Endothelial cell of umbilical vein (primary cell): Measurements from ENCODE around the gene ITGB3BP. TPM values are rescaled to one million over a fixed set of nuclear protein-coding genes. Genes with fewer than 3 reads are reported as not detected.

ENCODE experiments used
- BruUV-seq: library from RNA; stranded (reverse); fragments of 400-500 nt; replicated peaks from 2 replicates; lab custom pipeline; 2021; lab: Mats Ljungman, UMichigan
- CTCF ChIA-PET: fragments of 300-600, 350-600 bp; sonication (Branson Sonifier 250); formaldehyde crosslinking; loops from one replicate; lab custom pipeline; 2021; ENCODE audit warnings: antibody characterized with exemption, inconsistent platforms; lab: Charles Lee
- POLR2A ChIA-PET: fragments of 300-600, 350-600 bp; sonication (Branson Sonifier 250); formaldehyde crosslinking; loops from one replicate; lab custom pipeline; 2021; ENCODE audit warnings: antibody characterized with exemption, inconsistent platforms; lab: Charles Lee
- DNase-seq: peaks from one replicate; pipeline ENCODE4 v3.0.0-alpha.2; 2011; ENCODE audit warnings: low read depth, low spot score
- FAIRE-seq: peaks from 2 replicates; lab custom pipeline; 2011; peaks lifted over from hg19 to GRCh38; lab: Jason Lieb, UNC
- H2AFZ ChIP-seq: 2 replicates; pipeline ENCODE4 v1.6.0; 2012; ENCODE audit warnings: low read depth, low read length, control low read depth, inconsistent platforms
- H3K27ac ChIP-seq: 2 replicates; pipeline ENCODE4 v1.5.1; 2011; ENCODE audit warnings: low read depth, mild to moderate bottlenecking, control low read depth, low read length, moderate library complexity; ENCODE audit not compliant: insufficient read depth
- H3K27me3 ChIP-seq, 2 experiments: 2 replicates each; pipeline versions ENCODE4 v1.6.0 to v1.6.1; 2011; ENCODE audit warnings: low read length in 2 of 2, mixed read lengths in 1 of 2; ENCODE audit not compliant: control insufficient read depth in 2 of 2, insufficient read depth in 2 of 2
- H3K36me3 ChIP-seq, 2 experiments: 2 replicates in 1 of 2; 3 replicates in 1 of 2; pipeline ENCODE4 v1.5.1; 2011; ENCODE audit warnings: low read length in 2 of 2, mild to moderate bottlenecking in 1 of 2, moderate library complexity in 1 of 2; ENCODE audit not compliant: control insufficient read depth in 2 of 2, insufficient read depth in 2 of 2; ENCODE audit errors: extremely low read depth in 1 of 2
- H3K4me1 ChIP-seq: 3 replicates; pipeline ENCODE4 v1.5.1; 2011; ENCODE audit warnings: mild to moderate bottlenecking, low read length; ENCODE audit not compliant: control insufficient read depth, insufficient read depth; ENCODE audit errors: extremely low read depth
- H3K4me2 ChIP-seq: 2 replicates; pipeline ENCODE4 v1.6.1; 2011; ENCODE audit warnings: low read length, control low read depth, mixed read lengths; ENCODE audit not compliant: insufficient read depth
- H3K4me3 ChIP-seq, 3 experiments: fragments of 200-600 bp in 1 of 3; sonication (generic), shearing (Covaris generic) in 1 of 3; replicated peaks in 1 of 3; 2 replicates each; pipeline ENCODE4 v1.5.1; 2011 to 2016; ENCODE audit warnings: control low read depth in 3 of 3, low read length in 3 of 3, mild to moderate bottlenecking in 2 of 3, inconsistent platforms in 1 of 3, low read depth in 1 of 3, moderate library complexity in 1 of 3; ENCODE audit not compliant: insufficient read depth in 1 of 3
- H3K79me2 ChIP-seq: 2 replicates; pipeline ENCODE4 v1.6.0; 2012; ENCODE audit warnings: low read length, inconsistent platforms; ENCODE audit not compliant: control insufficient read depth, insufficient read depth
- H3K9ac ChIP-seq: replicated peaks from 2 replicates; pipeline ENCODE3; 2011; ENCODE audit warnings: low read length, control low read depth; ENCODE audit not compliant: insufficient read depth; ENCODE audit errors: extremely low read depth
- H3K9me1 ChIP-seq: replicated peaks from 3 replicates; pipeline ENCODE4 v1.6.0; 2011; ENCODE audit warnings: mild to moderate bottlenecking, low read length; ENCODE audit not compliant: control insufficient read depth, insufficient read depth; ENCODE audit errors: extremely low read depth
- H3K9me3 ChIP-seq: replicated peaks from 2 replicates; pipeline ENCODE4 v1.5.1; 2012; ENCODE audit warnings: low read length, inconsistent platforms; ENCODE audit not compliant: control insufficient read depth, insufficient read depth
- H4K20me1 ChIP-seq: replicated peaks from 2 replicates; pipeline ENCODE3; 2011; ENCODE audit warnings: mild to moderate bottlenecking, low read length; ENCODE audit not compliant: control insufficient read depth, insufficient read depth; ENCODE audit errors: extremely low read depth
- EZH2 ChIP-seq: IDR thresholded peaks from 2 replicates; pipeline ENCODE4 v1.6.1; 2012; ENCODE audit warnings: borderline replicate concordance, low read depth, mild to moderate bottlenecking, moderate library complexity, low read length, inconsistent platforms; ENCODE audit not compliant: severe bottlenecking
- FOS ChIP-seq: IDR thresholded peaks from 2 replicates; pipeline ENCODE4 v1.6.1; 2011; ENCODE audit warnings: mild to moderate bottlenecking, low read length, moderate library complexity, borderline replicate concordance; ENCODE audit not compliant: insufficient read depth
- GATA2 ChIP-seq: IDR thresholded peaks from 2 replicates; pipeline ENCODE4 v1.7.0; 2011; ENCODE audit warnings: low read depth, mild to moderate bottlenecking, moderate library complexity, mixed read lengths, low read length; ENCODE audit not compliant: insufficient read length, insufficient read depth
- JUN ChIP-seq: IDR thresholded peaks from 2 replicates; pipeline ENCODE4 v1.6.1; 2011; ENCODE audit warnings: borderline replicate concordance, low read depth; ENCODE audit not compliant: insufficient read length, insufficient read depth
- MYC ChIP-seq: IDR thresholded peaks from one replicate; pipeline ENCODE4 v1.6.1; 2011; ENCODE audit warnings: mild to moderate bottlenecking, low read depth, low read length
- POLR2A ChIP-seq: IDR thresholded peaks from 2 replicates; pipeline ENCODE4 v1.6.1; 2012; ENCODE audit warnings: low read depth, mild to moderate bottlenecking, control low read depth, low read length
- POLR2AphosphoS5 ChIP-seq: IDR thresholded peaks from 2 replicates; pipeline ENCODE4 v1.6.1; 2012; ENCODE audit warnings: low read depth, mild to moderate bottlenecking, control low read depth, low read length, moderate library complexity; ENCODE audit not compliant: insufficient read depth
- dilution Hi-C: fragments of 300-500 bp; cut with MboI; formaldehyde crosslinking; loops from one replicate; pipeline ENCODE4 v1.15.0; 2019; ENCODE audit warnings: low sequenced_read_pairs; ENCODE audit not compliant: extremely low pct_ligation_motif_present
- intact Hi-C: fragments of 100-400 bp; cut with micrococcal nuclease; formaldehyde crosslinking; loops from one replicate; pipeline ENCODE4 v1.10.0; 2022
- polyA plus RNA-seq, 4 experiments: library from polyadenylated mRNA; depleted of rRNA in 3 of 4; stranded (reverse) in 3 of 4; unstranded in 1 of 4; fragments of >200 nt; gene quantifications; 2 replicates each; pipeline versions ENCODE4 v1.2.1 to v1.2.3, GENCODE V29; 2011 to 2012; ENCODE audit warnings: missing spikeins in 1 of 4
- total RNA-seq: library from RNA; stranded (reverse); gene quantifications from 2 replicates; pipeline ENCODE4 v1.2.3, GENCODE V29; 2021
- TF ChIP-seq, protein P1 (sequence below): IDR thresholded peaks from 2 replicates; pipeline ENCODE4 v1.6.1; 2011; ENCODE audit not compliant: insufficient read depth, insufficient read length
- TF ChIP-seq, protein P2 (sequence below), 2 donors: IDR thresholded peaks; 1 replicate in 1 of 2; 2 replicates in 1 of 2; pipeline ENCODE4 v1.5.1; 2011; ENCODE audit warnings: low read length in 2 of 2, mild to moderate bottlenecking in 2 of 2, moderate library complexity in 2 of 2, control low read depth in 1 of 2, inconsistent platforms in 1 of 2, low read depth in 1 of 2; ENCODE audit not compliant: insufficient read depth in 1 of 2; ENCODE audit errors: extremely low read depth in 1 of 2

Gene ITGB3BP
- total and polyA plus RNA-seq, 2 donors (not counting 3 experiments of a cell fraction or from before 2014, with no cell fraction given) = 5.3 to 24.4 TPM

DNA sequence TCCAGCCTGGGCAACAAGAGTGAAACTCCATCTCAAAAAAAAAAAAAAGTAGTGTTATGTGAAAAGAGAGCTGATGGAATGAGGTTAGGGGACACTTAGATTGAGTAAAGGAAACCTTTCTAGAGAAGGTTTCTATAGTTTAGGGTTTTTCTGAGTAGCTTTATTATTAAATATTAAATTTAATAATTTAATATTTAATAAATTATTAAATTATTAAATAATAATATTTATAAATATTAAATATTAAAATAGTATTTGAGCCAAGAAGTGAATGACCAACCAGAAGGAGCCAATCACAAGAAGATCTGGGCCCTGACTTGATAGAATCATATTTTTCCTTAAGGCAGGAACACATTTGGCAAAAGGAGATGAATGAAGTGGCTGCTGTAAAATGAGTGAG, 104.9 kb downstream of the ITGB3BP start:
- no peaks in the 10 kb centered on the region for H4K20me1 ChIP-seq
- intact Hi-C loops (no loop called here), dilution Hi-C loops (no loop called here)
- H3K36me3 ChIP-seq = no peaks in the 10 kb centered on the region
- H3K4me1 ChIP-seq = no peaks in the 10 kb centered on the region
- FAIRE-seq (no peak), DNase-seq (no peak)
- no peak overlapping the region for H3K9ac ChIP-seq
- H3K4me3 ChIP-seq = no peak overlapping the region
- no peak overlapping the region for H3K27ac ChIP-seq
- TF ChIP-seq EZH2 (no peak), JUN (no peak), POLR2A (no peak), MYC (no peak), FOS (no peak), POLR2AphosphoS5 (no peak), GATA2 (no peak)
- TF ChIP-seq, protein P1, sequence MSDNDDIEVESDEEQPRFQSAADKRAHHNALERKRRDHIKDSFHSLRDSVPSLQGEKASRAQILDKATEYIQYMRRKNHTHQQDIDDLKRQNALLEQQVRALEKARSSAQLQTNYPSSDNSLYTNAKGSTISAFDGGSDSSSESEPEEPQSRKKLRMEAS = no peak
- TF ChIP-seq, protein P2, sequence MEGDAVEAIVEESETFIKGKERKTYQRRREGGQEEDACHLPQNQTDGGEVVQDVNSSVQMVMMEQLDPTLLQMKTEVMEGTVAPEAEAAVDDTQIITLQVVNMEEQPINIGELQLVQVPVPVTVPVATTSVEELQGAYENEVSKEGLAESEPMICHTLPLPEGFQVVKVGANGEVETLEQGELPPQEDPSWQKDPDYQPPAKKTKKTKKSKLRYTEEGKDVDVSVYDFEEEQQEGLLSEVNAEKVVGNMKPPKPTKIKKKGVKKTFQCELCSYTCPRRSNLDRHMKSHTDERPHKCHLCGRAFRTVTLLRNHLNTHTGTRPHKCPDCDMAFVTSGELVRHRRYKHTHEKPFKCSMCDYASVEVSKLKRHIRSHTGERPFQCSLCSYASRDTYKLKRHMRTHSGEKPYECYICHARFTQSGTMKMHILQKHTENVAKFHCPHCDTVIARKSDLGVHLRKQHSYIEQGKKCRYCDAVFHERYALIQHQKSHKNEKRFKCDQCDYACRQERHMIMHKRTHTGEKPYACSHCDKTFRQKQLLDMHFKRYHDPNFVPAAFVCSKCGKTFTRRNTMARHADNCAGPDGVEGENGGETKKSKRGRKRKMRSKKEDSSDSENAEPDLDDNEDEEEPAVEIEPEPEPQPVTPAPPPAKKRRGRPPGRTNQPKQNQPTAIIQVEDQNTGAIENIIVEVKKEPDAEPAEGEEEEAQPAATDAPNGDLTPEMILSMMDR (IDR thresholded peaks at IDR 0.05; ENCODE audit: extremely low read depth in 1 of 2, insufficient read depth in 1 of 2, low read depth in 1 of 2, low read length in 2 of 2) = no peak
- no peaks in the 10 kb centered on the region for H3K9me3 ChIP-seq
- H2AFZ ChIP-seq = no peak overlapping the region
- ChIA-PET CTCF (interaction anchor here (0.9 to 1.7 kb wide), 3 partner anchors 14 to 36 kb away, joined by 3 to 8 read pairs (median 3); no protein-coding TSS in a partner anchor), POLR2A (no interaction called here)
- no peaks in the 10 kb centered on the region for H3K9me1 ChIP-seq
- BruUV-seq = no TSS peak
- H3K4me2 ChIP-seq = no peak overlapping the region
- no peaks in the 10 kb centered on the region for H3K79me2 ChIP-seq
- no peaks in the 10 kb centered on the region for H3K27me3 ChIP-seq
